K562 (cell line): ENCODE results near the gene MRPS18B. TPM values are rescaled to one million over a fixed set of nuclear protein-coding genes. Genes with fewer than 3 reads are reported as not detected.
A peak's percentile ranks its signal among the peaks of the same experiment; 100 is the strongest.

ENCODE experiments used
- ARID3B ChIP-seq: fragments of 250-450 bp; sonication (Bioruptor Pico); IDR thresholded peaks from 2 replicates; pipeline ENCODE4 v1.4.0; 2020; ENCODE audit warnings: borderline replicate concordance
- CTBP1 ChIP-seq: fragments of 450-650 bp; IDR thresholded peaks from 2 replicates; pipeline ENCODE4 v1.6.1; 2016; ENCODE audit warnings: borderline replicate concordance
- FOXJ2 ChIP-seq: fragments of 200-800 bp; sonication (Bioruptor generic); IDR thresholded peaks from 2 replicates; pipeline ENCODE4 v1.6.1; 2016; ENCODE audit warnings: missing genetic modification characterization, missing compliant biosample characterization
- GATAD2B ChIP-seq: fragments of 450-650 bp; IDR thresholded peaks from 2 replicates; pipeline ENCODE4 v1.6.1; 2017; ENCODE audit warnings: mild to moderate bottlenecking, borderline replicate concordance
- HDAC3 ChIP-seq: fragments of 450-650 bp; IDR thresholded peaks from 2 replicates; pipeline ENCODE4 v1.6.1; 2018; ENCODE audit warnings: borderline replicate concordance, mild to moderate bottlenecking, moderate library complexity; ENCODE audit not compliant: partially characterized antibody
- KLF13 ChIP-seq: fragments of 450-650 bp; IDR thresholded peaks from 2 replicates; pipeline ENCODE4 v1.6.1; 2016; ENCODE audit warnings: missing genetic modification characterization, low read depth, mild to moderate bottlenecking, missing compliant biosample characterization, moderate library complexity, borderline replicate concordance
- KLF6 ChIP-seq: fragments of 250-450 bp; sonication (Bioruptor Pico); IDR thresholded peaks from 2 replicates; pipeline ENCODE4 v1.4.0; 2020; ENCODE audit warnings: mild to moderate bottlenecking, moderate library complexity, borderline replicate concordance
- MBD1 ChIP-seq: fragments of 250-450 bp; sonication (Bioruptor Pico); IDR thresholded peaks from 2 replicates; pipeline ENCODE4 v1.8.0; 2022; ENCODE audit warnings: inconsistent platforms
- NFE2L1 ChIP-seq: fragments of 450-650 bp; IDR thresholded peaks from 2 replicates; pipeline ENCODE4 v1.6.1; 2016; ENCODE audit warnings: missing genetic modification characterization, low read depth, mild to moderate bottlenecking, missing compliant biosample characterization, moderate library complexity, borderline replicate concordance
- NR2C1 ChIP-seq, 2 experiments: fragments of 450-650 bp; IDR thresholded peaks; 2 replicates each; pipeline ENCODE4 v1.6.1; 2017; ENCODE audit warnings: mild to moderate bottlenecking in 2 of 2, antibody characterized with exemption in 1 of 2, inconsistent platforms in 1 of 2, missing compliant biosample characterization in 1 of 2, missing genetic modification characterization in 1 of 2
- OTX1 ChIP-seq: fragments of 450-650 bp; formaldehyde crosslinking; IDR thresholded peaks from 2 replicates; pipeline ENCODE4 v1.4.0; 2022; ENCODE audit warnings: mild to moderate bottlenecking
- PML ChIP-seq: IDR thresholded peaks from 2 replicates; pipeline ENCODE4 v1.6.1; 2012; ENCODE audit warnings: low read length, inconsistent platforms
- POLR2H ChIP-seq: IDR thresholded peaks from 2 replicates; pipeline ENCODE4 v1.6.1; 2016; ENCODE audit warnings: missing genetic modification characterization, low read depth, mild to moderate bottlenecking, control low read depth, missing compliant biosample characterization, moderate library complexity
- PTTG1 ChIP-seq: fragments of 450-650 bp; IDR thresholded peaks from 2 replicates; pipeline ENCODE4 v1.6.1; 2016; ENCODE audit warnings: low read depth, mild to moderate bottlenecking, missing genetic modification characterization, missing compliant biosample characterization
- RBM25 ChIP-seq: fragments of 200-400 bp; formaldehyde crosslinking; IDR thresholded peaks from 2 replicates; pipeline ENCODE4 v1.6.1; 2018; ENCODE audit warnings: low read length, low read depth, moderate library complexity; ENCODE audit not compliant: severe bottlenecking
- SMAD3 ChIP-seq: fragments of 450-650 bp; formaldehyde crosslinking; conservative IDR thresholded peaks from 2 replicates; pipeline ENCODE4 v1.4.0; 2020; ENCODE audit warnings: mild to moderate bottlenecking
- SUPT5H ChIP-seq: fragments of 450-650 bp; IDR thresholded peaks from 2 replicates; pipeline ENCODE4 v1.6.1; 2016
- TFAM ChIP-seq: fragments of 250-450 bp; sonication (Bioruptor Pico); conservative IDR thresholded peaks from 2 replicates; pipeline ENCODE4 v1.5.0; 2021; ENCODE audit warnings: mild to moderate bottlenecking, moderate library complexity
- THAP12 ChIP-seq: fragments of 250-450 bp; sonication (Bioruptor Pico); IDR thresholded peaks from 2 replicates; pipeline ENCODE4 v1.9.0; 2021; ENCODE audit warnings: mild to moderate bottlenecking, inconsistent platforms
- U2AF1 ChIP-seq: fragments of 200-400 bp; formaldehyde crosslinking; optimal IDR thresholded peaks from 2 replicates; pipeline ENCODE3; 2017; ENCODE audit warnings: mild to moderate bottlenecking, low read depth, low read length, moderate library complexity
- ZNF282 ChIP-seq: sonication (generic); formaldehyde crosslinking; IDR thresholded peaks from 2 replicates; pipeline ENCODE4 v1.8.1; 2023; ENCODE audit warnings: missing genetic modification reagents
- ZNF384 ChIP-seq: IDR thresholded peaks from 2 replicates; pipeline ENCODE4 v1.6.1; 2012; ENCODE audit warnings: low read depth, low read length, improper control_type of control experiment
- ZNF436 ChIP-seq: fragments of 250-450, 450-650 bp; sonication (Bioruptor Pico); formaldehyde crosslinking; IDR thresholded peaks from 2 replicates; pipeline ENCODE4 v1.7.0; 2020; ENCODE audit warnings: mild to moderate bottlenecking
- polyA plus RNA-seq, 8 experiments: library from polyadenylated mRNA; depleted of rRNA in 4 of 8; stranded (reverse) in 5 of 8; unstranded in 3 of 8; fragments of >200 nt; fragmentation: Nextera tagmentation in 2 of 8; fragmentation: Illumina TruSeq in 1 of 8; extraction: Ambion mirVana in 2 of 8; extraction: Trizol in 1 of 8; gene quantifications; 2 replicates each; pipeline versions ENCODE4 v1.2.1 to v1.2.3, GENCODE V29; 2011 to 2014; ENCODE audit warnings: inconsistent platforms in 1 of 8, missing spikeins in 1 of 8
- total RNA-seq, 7 experiments: library from RNA; depleted of rRNA in 6 of 7; stranded (reverse); fragments of >200 nt in 6 of 7; fragmentation: Illumina TruSeq in 2 of 7; extraction: Trizol in 2 of 7; gene quantifications; 2 replicates each; pipeline versions ENCODE4 v1.2.1 to v1.2.3, GENCODE V29; 2011 to 2021; ENCODE audit warnings: low replicate concordance in 1 of 7

The MRPS18B gene
- total and polyA plus RNA-seq, 9 of the 15 experiments (the other 6 are each of a cell fraction or from before 2014, with no cell fraction given): 132 to 383 (median 178) TPM

- TF ChIP-seq THAP12 (CRISPR knock-in tag) (no peak), ZNF384 (no peak), CTBP1 (peak; percentile 85), OTX1 (CRISPR knock-in tag) (peak; percentile 94), HDAC3 (peak; percentile 77), MBD1 (no peak), PML (peak; percentile 86), PTTG1 (tag) (no peak), GATAD2B (no peak), SUPT5H (peak; percentile 99), SMAD3 (0 out of 2 replicates have a peak, but pooled peaks have one; percentile 78), FOXJ2 (tag) (0 out of 2 replicates have a peak, but pooled peaks have one; percentile 72), ARID3B (peak; percentile 93; the same call in 1 of the 2 replicates), RBM25 (no peak), KLF13 (tag) (peak; percentile 97), ZNF282 (no peak), TFAM (CRISPR knock-in tag) (no peak), U2AF1 (no peak), NFE2L1 (tag) (no peak), NR2C1 (IDR thresholded peaks at IDR 0.05) (peak; percentile 90), NR2C1 (tag; IDR thresholded peaks at IDR 0.05) (peak; percentile 91), KLF6 (CRISPR knock-in tag) (peak; percentile 41; the same call in 1 of the 2 replicates), ZNF436 (CRISPR knock-in tag) (no peak), POLR2H (peak; percentile 86)
Observed at GRCh38 chr6:30571075-30571761, 46.4 kb upstream of the MRPS18B start, which contains the start of gene ABCF1 (continued).
